Activated effector memory CD4-positive, alpha-beta T cell treated with anti-CD3 and anti-CD28 coated beads, Interleukin-2, amount 50 U/mL, for 16 hours (primary cell): ENCODE data around the gene ATP1A4.
"Not testable (repeated sequence)": the region's sequence is repeated elsewhere in the genome, so short reads cannot be mapped to it uniquely, and the experiment has no call there.

Experiments
- DNase-seq: peaks from one replicate; pipeline ENCODE4 v3.0.0-alpha.2; 2020

Gene ATP1A4

DNA sequence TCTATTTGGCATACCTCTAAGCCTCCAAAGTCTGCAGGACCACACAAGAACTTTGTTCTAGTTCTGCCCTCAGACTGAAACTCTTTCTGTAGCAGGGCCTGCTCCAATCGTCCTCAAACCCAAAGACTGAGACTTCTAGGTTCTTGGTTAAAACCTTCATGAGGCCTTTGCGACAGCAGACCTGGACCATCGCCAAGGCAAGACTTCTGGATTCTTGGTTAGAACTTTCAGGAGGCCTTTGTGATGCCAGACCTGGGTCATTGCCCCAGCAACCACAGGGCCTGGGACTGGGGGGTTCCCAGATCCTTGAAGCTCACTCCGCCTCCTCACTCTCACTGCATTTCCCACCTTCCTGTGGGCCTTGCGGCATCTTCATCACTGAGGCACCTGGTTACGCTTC is at the start of gene ATP1A4:
ATP1A4 (plus strand) TSS at position 301 of the 400 bp plus-strand sequence. CDS start 438 bp downstream, outside the sequence.
- no peak for DNase-seq

DNA sequence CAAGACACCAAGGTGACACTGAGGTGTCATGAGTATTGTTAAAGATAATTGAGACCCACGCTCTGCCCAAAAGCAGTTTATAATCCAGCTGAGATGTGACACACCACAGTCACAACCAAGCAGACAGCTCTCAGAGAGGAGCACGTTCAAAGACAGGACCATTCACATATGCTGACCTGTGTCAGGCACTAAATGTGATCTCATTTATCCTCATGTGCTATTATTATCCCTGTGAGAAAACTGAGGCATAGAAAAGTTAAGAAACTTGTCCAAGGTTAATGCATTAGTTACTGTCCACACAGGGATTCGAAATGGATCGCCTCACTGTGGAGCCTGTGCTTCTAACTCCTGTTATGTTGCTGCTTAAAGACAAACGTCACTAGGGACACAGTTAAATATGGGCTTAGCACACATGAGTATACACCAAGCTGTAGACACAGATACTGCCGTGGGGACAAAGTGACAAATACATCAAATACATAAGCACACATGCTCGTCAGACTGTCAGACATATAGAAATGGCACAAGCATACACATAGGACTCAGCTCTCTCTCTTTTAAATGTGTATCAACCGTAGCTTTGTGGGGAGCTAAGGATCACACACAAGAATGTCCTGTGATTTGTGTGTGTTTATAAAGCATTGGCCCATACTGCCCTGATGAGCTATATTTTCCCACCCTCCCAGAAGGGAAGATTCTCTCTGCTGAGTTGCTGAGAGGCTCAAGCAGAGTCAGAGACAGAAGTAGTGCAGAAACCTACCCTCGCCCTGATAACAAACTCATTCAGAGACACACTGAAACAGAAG is 49.5 kb upstream of the ATP1A4 start:
- DNase-seq, result no peak

DNA sequence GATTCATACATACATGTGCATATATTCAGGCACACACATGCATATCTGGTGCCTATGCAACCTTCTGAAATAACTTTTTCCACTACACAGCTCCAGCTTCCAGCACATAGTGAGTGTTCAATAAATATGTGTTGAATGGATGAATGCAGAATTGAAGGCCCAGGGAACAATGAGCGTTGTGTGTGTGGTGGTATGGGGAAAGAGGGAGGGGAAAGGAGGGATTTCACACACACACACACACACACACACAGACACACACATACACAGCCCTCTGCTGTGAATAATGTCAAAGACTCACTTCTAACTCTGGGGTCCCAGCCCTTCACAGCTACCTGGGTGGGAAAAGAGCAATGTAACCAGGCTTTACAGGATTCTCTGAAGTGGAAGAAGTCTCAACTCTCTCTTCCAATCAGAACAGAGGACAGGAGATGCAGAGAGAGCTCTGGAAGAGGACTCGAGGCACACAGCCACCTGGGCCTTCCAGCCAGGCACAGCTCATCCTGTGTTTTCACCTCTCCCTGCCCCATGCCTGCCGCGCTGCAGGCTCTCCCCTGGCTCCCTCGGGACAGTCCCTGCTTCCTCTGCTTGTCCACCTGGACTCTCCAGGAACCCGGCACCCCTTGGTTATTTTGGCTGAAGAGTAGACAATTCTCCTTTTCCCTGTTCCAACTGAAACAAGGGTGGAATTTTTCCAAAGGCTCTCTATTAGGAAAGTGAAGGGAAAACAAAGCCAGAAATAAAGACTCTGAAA is 47.6 kb upstream of the ATP1A4 start:
- no peak for DNase-seq

DNA sequence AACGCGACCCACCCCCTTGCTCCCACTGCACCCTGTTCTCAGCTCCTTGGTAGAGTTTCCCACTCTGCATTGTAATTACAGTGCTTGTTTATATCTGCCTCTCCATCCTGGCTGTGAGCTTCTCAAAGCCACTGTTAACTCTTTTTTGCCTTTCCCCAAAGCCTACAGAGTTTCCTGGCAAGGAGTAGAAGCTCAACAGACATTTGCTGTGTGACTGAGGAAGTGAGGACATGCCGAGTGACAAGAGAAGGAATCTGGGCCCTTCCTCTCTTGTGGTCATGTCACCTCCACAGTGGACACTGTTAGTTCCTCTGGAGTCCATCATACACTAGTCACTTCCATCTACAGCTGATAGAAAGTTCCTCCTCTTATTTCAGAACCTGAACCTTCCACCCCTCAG is 46.9 kb upstream of the ATP1A4 start:
- DNase-seq, result no peak

DNA sequence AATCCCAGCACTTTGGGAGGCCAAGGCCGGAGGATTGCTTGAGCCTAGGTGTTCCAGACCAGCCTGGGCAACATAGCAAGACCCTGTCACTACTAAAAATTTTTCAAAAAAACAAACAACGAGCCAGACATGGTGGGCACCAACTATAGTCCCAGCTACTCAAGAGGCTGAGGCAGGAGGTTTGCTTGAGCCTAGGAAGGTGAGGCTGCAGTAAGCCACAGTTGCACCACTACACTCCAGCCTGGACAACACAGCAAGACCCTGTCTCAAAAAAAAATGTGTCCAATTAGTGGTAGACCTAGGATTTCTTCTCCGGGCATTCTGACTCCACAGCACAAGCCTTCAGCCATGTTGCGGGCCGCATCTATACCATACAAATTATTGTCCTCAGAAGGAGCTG is 46.2 kb upstream of the ATP1A4 start:
- no peak for DNase-seq

DNA sequence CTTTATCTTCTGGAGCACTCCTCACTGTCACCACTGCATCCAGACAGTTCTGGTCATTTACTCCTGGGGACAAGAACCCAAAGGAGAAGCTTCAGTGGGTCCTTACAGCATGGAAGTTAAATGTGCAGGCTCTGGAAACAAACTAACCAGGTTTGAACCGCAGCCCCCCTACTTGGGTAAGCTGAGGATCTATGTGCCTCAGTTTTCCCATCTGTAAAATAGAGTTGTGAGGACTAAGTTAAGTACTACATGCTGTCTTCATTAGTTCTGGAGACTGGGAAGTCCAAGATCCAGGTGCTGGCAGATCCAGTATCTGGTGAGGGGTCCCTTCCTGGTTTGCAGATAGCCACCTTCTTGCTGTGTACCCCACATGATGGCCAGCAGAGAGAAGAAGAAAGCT is 43.9 kb upstream of the ATP1A4 start:
- DNase-seq, result no peak

DNA sequence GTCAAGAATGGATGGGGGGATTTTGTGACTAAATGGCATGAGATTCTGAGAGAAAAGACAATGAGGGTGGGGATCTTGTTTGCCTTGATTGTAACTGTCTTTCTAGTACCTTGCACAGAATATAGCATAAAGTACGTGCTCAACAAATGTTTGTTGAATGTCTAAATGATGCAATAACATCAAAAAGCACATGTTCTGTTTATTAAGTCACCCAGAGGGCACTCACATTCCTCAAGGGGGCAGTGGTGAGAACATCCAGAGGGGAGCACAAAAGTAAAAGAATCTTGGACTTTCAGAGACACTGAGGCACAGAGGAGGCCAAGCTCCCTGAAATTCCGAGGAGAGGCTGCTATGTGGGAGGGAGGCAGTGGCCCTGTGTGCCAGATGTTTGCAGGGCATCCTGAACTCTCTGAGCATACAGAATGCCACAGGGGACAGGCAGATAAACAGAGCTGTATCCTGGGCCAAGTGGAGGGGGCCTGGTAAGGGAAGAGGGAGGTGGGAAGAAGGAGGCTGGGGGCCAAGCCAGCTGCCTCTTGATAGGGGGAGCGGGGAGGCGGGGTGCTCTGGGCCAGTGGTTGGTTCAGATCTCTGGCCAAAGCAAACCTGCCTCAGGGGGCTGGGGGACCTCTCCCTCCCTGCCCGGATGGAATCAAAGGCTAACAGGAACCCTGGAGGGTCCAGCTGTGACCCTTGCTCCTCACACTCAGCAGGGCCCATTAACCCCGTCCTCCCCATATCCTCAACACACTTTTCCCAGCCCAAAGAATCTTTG is 42.3 kb upstream of the ATP1A4 start:
- DNase-seq, result no peak

DNA sequence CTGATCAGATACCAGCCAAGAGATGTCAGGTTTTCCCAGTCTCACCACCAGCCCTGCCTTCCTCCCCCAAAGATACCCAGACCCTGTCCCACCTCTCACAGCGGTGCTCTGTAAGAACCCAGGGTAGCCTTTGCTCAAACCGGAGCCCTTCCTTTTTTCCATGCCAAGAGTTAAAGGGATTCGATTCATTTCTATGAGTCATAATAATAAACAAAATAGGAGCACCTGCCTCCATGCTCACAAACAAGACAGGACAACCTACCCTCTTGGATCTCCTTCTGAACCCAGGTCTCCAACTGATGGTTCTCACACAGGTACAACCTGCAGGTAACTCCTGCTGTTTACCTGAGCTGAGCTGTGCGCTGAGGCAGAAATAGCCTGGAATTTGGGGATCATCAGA is 41.7 kb upstream of the ATP1A4 start:
- no peak for DNase-seq

DNA sequence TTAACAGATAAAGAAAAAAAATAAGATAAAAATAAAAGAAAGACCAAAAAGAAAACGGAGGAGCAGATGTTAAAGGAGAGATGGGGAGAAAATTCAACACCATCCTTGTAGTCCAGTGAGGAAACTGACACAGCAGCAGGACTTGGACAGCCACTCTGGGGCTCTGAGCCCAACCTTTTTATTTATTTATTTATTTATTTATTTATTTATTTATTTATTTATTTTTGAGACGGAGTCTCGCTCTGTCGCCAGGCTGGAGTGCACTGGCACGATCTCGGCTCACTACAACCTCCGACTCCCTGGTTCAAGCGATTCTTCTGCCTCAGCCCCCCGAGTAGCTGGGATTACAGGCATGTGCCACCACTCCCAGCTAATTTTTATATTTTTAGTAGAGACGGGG is 39.9 kb upstream of the ATP1A4 start:
- DNase-seq, result not testable (repeated sequence)

DNA sequence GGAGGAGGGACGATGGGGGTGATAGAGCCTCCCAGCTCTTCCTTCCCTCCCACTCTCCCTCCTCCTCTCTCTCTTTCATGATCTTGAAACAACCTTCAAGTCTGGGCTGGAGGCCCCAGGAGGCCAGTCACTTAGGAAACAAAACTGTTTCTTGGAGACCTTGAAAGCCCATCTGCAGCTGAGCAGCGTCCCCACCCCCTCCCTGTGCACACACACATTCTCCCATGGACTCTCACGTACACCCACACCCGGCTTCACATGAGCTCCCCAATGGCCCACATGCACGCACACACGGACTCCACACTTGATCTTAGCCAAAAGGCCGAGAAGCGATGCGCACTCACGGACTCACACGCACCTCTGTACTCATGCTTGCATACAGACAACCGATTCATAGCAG is 39.0 kb upstream of the ATP1A4 start:
- no peak for DNase-seq

DNA sequence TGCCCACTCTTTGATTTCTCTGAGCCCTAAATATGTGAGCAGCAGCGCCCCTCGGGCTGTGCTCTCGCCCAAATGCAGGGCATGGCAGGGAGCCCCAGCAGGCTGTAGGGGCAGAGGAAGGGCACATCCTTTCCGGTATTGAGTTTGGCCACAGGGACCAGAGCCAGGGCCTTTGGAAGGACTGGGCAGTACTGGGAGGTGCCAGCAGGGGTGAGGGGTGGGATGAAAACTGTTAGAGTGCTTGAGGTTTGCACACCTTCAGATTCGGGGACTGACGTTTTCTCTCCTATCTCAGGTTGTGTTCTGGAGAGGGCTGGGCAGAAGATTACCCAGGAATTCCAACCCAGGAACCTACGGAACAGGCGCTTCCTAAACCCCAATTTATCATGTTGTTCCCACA is 38.0 kb upstream of the ATP1A4 start:
- no peak for DNase-seq

DNA sequence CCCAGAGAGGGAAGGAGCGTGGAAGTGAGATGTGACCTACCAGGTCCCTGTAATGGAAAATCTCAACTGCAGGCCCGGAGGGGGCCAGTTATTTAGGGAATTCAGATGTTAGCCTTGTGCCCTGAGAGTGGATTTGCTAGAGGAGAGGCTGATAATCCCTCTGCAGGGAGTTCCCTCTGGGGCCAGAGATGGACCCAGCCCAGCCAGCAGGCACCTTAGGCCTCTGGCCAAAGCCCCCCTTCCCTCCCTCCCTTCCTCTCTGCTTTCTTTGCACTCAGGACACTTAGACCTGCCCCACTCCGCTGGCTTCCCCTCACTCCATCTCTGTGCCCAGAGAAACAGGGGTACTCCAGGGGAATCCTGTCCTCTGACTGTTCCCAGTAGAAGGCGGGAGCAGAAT is 37.3 kb upstream of the ATP1A4 start:
- no peak for DNase-seq

DNA sequence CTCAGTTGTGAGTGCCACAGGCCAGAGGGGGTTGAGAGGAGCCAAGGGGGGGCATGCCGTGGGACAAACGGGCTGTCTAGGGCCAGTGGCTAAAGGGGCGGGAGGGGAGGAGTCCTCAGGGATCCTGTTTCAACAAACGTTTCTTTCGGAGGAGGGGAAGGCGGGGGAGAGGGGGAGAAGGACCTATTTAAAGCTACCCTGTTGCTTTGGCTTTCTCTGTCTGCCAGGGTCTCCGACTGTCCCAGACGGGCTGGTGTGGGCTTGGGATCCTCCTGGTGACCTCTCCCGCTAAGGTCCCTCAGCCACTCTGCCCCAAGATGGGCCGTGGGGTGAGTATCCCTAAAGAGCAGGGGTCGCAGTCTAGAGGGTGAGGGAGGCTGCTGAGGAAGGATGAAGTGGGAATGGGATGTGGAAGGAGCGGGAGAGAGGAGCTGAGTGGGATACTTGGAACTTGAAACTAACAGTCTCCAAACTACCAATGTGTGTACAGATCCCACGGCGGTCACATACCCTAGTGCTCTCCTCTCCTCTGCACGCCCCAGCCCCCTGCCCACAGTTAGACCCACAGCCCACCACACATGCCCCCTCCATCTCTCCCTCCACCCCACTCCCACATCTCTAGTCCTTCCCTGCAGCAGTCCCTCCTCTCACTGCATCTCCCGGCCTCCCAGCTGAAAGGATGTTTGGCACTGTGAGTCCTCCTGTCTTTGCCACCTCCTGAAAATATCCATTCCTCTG is 35.7 kb upstream of the ATP1A4 start, which contains the start of gene ATP1A2:
ATP1A2 (plus strand) TSS at position 215 of the 738 bp plus-strand sequence; CDS start at position 318, 103 bp downstream.
- DNase-seq, result no peak

DNA sequence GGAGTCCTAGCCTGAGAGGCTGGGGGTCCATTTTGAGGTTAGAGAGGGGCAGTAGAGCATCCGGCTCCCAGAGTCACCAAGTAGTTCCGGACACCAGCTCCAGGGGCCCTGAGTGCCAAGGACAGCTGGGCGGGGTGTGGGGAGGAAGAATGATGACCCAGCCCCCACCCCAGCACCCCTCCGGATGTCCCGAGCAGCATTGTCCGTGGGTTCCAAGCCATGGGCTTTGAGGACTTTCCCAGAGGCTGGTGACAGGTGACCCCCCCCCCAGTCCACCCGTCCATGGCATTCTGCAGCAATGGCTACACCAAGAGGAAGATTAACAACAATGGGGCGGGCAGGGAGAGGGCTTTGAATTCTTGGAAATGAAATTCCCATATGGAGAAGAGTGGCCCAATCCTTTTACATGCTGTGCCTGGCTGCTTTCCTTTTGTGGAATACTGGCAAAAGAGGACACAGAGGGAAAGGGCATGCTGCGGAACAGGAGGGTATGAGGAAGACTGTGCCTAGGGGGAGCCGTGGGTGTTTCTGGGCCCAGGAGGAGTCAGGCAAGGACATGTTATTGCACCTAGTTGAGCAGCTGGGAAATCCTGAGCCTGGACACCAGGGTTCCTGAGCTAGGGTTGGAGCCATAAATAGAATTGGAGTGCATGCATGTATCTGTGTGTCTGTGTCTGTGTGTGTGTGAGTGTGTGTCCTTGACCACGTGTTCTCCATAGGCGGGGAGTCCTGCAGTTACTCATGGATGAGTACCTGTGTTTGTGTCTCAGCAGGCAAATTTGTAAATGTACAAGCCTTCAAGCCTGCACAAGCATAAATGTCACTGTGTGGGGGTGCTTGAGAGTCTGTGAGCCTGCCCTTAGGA is 34.9 kb upstream of the ATP1A4 start:
- no peak for DNase-seq

DNA sequence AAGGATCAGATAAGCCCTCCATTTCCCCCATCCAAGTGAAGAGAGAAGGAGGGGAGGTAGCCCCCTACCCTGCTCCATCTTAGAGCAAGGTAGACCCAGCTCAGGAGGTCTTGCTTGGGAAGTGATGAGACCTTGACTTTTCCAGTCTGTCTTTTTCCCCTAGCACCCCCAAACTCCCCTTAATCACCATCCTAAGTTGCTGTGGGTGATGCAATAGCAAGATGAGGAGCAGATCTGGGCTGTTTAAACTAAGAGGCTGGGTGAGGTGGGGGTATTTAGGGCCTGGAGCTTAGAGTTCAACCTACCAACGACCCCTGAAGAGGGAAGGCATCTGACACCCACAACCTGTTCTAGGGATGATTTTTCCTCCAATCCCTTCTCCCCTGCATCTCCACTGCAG is 34.1 kb upstream of the ATP1A4 start:
- no peak for DNase-seq

DNA sequence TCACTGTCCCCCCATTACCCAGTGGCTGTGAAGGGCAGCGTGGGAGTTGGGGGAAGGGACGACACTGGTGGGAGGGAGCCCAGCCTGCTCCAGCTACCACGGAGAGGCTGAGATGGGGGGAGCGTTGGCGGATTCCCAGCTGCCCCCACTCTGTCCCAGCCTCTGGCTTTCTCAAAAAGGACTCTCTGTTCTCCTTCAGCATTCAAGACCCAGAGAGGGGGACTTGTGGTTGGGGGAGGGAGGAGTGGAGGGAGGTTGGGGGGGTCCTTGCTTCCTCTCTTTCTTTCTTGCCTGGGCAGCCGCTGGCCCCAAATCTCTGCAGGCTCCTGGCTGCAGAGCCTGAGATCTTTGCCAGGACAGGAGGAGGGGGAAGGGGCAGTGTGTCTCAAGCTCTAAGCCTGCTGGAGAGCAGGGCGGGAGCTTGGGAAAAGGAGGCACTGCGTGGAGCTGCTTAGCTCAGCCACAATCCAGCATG is 33.7 kb upstream of the ATP1A4 start:
- no peak for DNase-seq

DNA sequence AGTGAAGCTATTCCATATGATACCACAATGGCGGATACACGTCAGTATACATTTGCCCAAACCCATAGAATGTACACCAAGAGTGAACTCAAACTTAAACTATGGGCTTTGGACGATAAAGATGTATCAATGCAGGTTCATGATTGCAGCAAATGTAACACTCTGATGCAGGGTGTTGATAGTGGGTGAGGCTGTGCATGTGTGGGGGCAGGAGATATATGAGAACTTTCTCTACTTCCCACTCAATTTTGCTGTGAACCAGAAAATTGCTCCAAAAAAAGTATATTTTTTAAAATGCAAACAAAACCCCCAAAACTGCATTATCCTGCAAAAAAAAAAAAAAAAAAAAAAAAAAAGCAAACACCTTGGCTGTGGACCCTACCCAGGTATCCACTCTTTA is 32.5 kb upstream of the ATP1A4 start:
- DNase-seq, result no peak

DNA sequence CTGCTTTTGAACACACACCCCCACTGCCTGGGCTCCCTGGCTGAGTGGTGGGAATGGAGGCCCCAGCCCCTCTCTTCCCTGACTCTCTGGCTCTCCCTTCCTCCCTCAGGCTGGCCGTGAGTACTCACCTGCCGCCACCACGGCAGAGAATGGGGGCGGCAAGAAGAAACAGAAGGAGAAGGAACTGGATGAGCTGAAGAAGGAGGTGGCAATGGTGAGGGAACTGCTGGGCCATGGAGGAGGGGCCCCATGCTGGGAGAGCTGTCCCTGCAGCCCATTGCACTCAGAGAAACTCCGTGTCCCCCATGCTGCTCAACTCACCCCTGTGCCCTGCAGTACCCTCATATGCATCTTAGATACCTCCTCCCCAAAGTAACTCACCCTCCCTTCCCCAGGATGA is 30.6 kb upstream of the ATP1A4 start:
- no peak for DNase-seq

DNA sequence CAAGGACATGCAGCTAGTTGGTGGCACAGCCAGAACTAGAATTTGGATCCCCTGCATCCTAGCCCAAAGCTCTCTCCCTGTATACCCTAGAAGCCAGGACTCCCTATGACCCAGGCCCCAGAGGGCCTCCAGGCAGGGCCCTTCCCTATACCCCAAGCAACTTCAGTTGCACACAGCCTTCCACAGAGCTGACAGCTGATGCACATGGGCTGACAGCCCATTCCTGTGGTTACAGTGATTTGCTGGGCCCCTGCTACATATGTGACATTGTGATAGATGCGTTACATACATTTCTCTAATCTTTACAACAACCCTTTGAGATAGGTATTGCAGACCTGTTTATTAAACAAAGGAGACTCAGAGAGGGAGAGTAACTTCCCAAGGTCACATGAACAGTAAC is 30.0 kb upstream of the ATP1A4 start:
- DNase-seq, result no peak

DNA sequence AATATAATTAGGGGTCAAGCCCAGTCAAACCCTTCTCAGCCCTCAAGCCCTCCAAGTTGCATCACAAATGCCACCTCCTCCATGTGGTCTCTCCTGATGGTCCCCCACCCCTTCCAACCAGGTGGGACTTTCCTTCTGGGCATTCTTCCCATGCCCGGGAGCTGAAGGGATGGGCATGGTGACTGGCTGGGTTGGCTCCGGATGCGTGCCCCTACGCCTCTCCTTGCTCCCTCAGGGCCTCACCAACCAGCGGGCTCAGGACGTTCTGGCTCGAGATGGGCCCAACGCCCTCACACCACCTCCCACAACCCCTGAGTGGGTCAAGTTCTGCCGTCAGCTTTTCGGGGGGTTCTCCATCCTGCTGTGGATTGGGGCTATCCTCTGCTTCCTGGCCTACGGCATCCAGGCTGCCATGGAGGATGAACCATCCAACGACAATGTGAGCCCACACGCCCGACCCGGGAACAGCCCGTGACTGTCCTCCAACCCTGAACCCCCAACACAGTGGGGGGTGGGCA is 28.4 kb upstream of the ATP1A4 start:
- DNase-seq, result no peak

DNA sequence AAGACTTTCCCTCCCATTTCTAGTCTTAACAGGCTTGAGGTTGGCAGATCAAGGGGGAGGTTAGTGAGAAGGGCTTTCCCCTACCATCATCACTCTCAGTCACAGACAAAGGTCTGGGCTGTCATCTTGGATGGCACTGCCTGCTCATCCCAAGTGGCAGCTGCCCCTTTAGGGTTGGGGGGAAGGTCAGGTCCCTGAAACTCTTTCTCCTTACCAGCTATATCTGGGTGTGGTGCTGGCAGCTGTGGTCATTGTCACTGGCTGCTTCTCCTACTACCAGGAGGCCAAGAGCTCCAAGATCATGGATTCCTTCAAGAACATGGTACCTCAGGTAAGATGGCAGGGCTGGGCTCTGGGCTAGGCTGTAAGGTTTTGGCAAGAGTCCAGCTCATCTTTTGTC is 27.7 kb upstream of the ATP1A4 start:
- no peak for DNase-seq
